Glomerular visceral epithelial cell (primary cell): ENCODE measurements around the gene ARFGAP2.
"Not testable (repeated sequence)": the region's sequence is repeated elsewhere in the genome, so short reads cannot be mapped to it uniquely, and the experiment has no call there.

Experiments
- DNase-seq: peaks from one replicate; pipeline ENCODE4 v3.0.0-alpha.2; 2016; ENCODE audit errors: extremely low spot score

ARFGAP2 gene

GRCh38 chr11:47148903-47149531 lies 27.7 kb downstream of the ARFGAP2 start:
- no peak for DNase-seq

DNA sequence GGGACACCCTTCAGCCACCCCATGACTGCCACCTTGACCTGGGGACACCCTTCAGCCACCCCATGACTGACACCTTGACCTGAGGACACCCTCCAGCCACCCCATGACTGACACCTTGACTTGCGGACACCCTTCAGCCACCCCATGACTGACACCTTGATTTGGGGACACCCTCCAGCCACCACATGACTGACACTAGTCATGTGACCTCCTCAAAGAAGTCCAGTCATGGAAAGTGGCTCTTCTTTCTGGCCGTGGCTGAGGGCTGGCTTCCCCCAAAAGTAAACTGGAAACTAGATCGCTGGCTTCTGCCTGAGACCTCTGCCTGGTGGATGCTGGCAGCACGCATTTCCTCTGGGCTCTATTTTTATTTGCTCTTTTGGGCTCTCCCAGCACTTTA lies 28.4 kb downstream of the ARFGAP2 start:
- DNase-seq: no peak

DNA sequence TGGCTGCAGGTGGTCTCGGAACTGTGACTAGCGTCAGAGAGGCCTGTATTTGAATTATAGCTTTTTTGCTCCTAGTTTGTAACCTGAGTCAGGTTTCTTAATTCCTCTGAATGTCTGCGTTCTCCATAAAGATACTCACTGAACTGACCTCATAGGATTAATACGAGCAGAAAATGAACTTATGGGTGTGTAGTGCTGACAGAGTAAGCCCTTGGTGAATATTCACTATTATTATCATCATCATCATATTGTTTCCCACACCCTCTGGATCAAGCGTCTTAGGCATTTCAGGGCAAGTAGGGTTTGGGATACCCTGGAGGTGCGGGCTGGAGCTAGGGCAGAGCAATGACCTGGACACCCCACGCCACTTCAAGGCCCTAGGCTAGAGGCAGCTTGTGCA lies 29.0 kb downstream of the ARFGAP2 start:
- no peak for DNase-seq

DNA sequence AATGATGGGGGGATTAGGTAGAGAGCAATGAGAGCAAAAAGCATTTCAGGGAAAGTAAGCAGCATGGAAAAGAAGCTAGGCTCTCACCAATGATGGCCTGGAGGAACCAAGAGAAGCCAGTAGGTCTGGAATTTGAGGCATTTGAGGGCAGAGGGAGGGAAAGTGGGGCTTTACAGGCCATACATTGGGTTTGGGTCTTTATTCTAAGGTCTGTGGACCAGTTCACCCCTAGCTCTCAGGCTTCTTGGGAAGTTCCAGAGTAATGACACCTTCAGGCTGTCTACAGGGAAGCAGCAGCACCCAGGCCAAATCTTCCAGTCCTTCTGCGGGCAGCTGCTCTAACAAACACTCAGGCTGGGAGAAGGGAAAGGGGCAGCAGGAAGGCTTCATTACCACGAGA lies 29.4 kb downstream of the ARFGAP2 start:
- DNase-seq: no peak

- no peak for DNase-seq
These were observed 32.1 kb downstream of the ARFGAP2 start for GRCh38 chr11:47144541-47144940.

GRCh38 chr11:47143322-47143721 lies 33.4 kb downstream of the ARFGAP2 start:
- DNase-seq: peak; percentile 35

GRCh38 chr11:47139878-47140277 lies 36.8 kb downstream of the ARFGAP2 start:
- no peak for DNase-seq

GRCh38 chr11:47137476-47137875 lies 39.2 kb downstream of the ARFGAP2 start:
- no peak for DNase-seq

GRCh38 chr11:47136921-47137320 lies 39.8 kb downstream of the ARFGAP2 start:
- no peak for DNase-seq

DNA sequence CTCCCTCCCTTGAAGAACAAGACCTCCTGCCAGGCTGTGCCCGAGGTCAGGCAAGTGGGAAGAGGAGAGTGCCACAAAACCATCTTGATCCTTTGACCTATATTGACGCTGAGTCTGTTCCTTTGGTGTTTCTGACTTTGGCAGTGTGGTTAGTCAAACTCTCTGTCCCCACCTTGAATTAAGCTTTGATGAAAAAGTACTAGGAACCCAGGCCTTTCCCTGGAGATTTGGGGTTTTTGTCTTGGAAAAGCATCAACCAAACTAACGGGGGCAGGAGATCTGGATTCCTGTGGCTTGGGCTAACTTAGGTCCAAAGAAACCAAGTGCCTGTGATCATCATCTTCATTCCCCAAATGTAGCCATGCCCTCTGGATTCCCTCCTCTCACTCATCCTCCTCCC lies 40.4 kb downstream of the ARFGAP2 start:
- no peak for DNase-seq

DNA sequence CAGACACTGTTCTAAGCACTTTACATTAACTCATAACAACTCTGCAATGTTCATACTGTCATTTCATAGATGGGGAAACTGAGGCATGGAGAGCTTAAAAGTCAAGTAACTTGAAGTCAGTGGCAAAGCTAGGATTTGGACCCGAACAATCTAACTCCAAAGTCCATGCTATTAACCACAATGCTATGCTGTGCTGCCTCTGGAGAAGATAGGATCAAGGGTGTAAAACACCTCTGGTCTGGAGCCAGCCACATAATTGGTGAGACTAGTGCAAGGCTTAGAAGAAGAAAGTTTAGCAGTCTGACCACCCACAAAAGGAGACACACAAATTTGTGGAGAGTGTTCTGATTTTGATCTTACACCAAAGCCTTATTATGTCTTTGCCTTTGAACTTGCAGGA lies 43.7 kb downstream of the ARFGAP2 start:
- DNase-seq: no peak

- DNase-seq: no peak
These were observed 44.2 kb downstream of the ARFGAP2 start for GRCh38 chr11:47132490-47132889.

- no peak for DNase-seq
These were observed 45.5 kb downstream of the ARFGAP2 start for GRCh38 chr11:47131136-47131535.

DNA sequence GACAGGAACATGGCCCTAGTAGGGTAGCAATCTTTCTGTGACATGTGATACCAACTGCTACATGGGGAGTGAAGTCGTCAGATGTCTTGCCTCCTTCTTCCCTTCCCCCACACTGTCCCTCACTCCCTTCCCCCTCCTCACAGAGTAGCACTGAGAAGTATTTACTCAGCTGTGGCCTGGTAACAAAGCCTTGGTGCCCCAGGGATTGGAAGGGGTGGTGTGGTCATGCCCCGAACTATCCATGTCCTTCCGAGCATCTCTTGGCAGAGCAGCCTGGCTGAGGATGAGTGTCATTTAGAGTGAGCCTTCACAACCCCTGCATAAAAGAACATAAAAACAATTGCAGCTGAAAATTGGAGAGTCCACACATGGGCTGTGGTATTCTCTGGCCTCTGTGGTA lies 46.1 kb downstream of the ARFGAP2 start:
- no peak for DNase-seq

DNA sequence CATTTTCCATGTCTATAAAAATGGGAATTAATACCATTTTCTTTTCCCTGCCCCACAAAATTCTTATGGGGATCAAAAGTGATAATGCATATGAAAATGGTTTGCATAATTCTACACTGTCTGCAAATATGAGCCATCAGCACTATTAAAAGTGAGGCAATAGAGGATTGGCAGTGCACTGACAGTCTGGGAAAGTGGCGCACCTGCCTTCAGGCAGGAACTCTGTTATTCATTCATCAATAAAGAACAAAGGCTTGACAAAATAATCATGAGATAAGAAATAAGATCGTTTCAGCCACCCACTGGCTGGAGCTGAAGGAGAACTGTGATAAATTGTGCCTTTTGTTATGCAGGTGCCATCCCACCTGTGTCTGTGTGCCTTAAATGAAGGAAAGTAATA lies 49.5 kb downstream of the ARFGAP2 start:
- DNase-seq: no peak

- no peak for DNase-seq
These were observed 51.6 kb downstream of the ARFGAP2 start for GRCh38 chr11:47125083-47125482.

DNA sequence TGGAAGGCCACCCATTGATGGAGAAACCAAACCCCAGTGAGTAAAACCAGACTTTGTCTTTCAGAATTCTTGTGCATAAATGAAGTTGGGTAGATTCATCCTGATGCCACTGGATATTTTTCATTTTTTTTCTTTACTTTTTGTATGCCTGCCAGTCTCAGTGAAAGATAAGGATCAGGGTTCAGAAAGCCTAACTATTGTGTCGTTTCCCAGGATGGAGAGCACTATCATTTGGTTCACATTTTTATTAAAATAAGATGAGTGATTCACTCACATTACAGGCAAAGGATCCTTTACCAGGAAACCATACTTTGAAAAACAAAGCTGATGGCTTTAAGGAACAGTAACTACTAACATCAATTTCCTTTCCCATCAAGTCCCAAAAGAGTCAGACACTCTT lies 52.0 kb downstream of the ARFGAP2 start:
- no peak for DNase-seq

DNA sequence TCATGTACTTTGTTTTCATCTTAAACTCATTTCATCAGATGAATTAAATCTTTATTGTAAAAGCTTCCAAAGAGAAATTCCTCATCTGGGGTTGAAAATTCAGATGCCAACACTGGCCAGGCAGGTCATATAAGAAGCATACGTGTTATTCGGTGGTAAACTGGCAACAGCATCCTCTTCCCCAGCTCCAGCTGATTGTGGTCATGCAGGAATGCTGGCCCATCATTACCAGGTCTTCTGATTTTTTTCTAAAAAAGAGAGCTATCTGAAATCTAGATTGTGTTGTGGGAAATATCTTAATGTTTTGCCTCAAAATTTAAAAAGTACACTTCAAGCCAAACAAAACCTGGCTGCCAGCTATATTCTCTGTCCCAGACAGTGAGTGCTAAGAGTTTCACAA lies 53.6 kb downstream of the ARFGAP2 start:
- no peak for DNase-seq

GRCh38 chr11:47121731-47122130 lies 54.9 kb downstream of the ARFGAP2 start:
- DNase-seq: no peak

DNA sequence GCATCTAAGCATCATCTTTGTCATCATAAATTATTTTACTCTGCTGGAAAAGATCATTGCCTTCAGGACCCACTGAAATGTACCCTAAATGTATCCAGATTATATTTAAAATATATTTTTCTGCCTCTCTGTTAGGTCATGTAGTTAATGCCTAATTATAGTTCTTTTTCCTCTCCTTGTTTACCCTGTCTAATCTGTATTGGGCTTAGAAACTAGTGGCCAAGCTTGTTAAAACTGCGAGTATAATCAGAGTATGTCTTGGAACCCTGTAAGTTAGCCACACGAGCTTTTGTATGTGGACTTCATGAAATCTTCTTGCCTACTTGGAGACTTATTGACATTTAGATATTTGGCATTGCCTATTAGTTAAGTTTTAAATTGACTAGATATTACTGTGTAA lies 55.6 kb downstream of the ARFGAP2 start:
- no peak for DNase-seq

- DNase-seq: not testable (repeated sequence)
These were observed 57.6 kb downstream of the ARFGAP2 start for GRCh38 chr11:47118958-47119688.
